B cell (primary cell): ENCODE data around the gene TRIM65. TPM values are rescaled to one million over a fixed set of nuclear protein-coding genes. Genes with fewer than 3 reads are reported as not detected.
A peak's percentile ranks its signal among the peaks of the same experiment; 100 is the strongest.
"Not testable (repeated sequence)": the region's sequence is repeated elsewhere in the genome, so short reads cannot be mapped to it uniquely, and the experiment has no call there.

Experiments used
- ATAC-seq: fragments of 200-7000 bp; cut with Tn5 transposase; one replicate; pipeline ENCODE4 v1.10.0; 2021; ENCODE audit warnings: low read depth, mild to moderate bottlenecking, moderate number of reproducible peaks, moderate library complexity
- CTCF ChIA-PET: fragments of 350-600 bp; sonication (Branson Sonifier 250); formaldehyde crosslinking; loops from one replicate; lab custom pipeline; 2021; ENCODE audit warnings: antibody characterized with exemption, inconsistent platforms; lab: Charles Lee
- POLR2A ChIA-PET: fragments of 350-600 bp; sonication (Branson Sonifier 250); formaldehyde crosslinking; loops from one replicate; lab custom pipeline; 2021; ENCODE audit warnings: antibody characterized with exemption; lab: Charles Lee
- DNase-seq: peaks from one replicate; pipeline ENCODE4 v3.0.0; 2013
- H2AFZ ChIP-seq: 2 replicates; pipeline ENCODE4 v1.6.1; 2012; ENCODE audit warnings: mild to moderate bottlenecking, low read depth, low read length; ENCODE audit not compliant: insufficient read depth, poor library complexity, severe bottlenecking
- H3K27ac ChIP-seq, 2 donors: 1 replicate in 1 of 2; 2 replicates in 1 of 2; pipeline ENCODE4 v1.5.1; 2012 to 2013; ENCODE audit warnings: low read length in 2 of 2, mild to moderate bottlenecking in 2 of 2, moderate library complexity in 1 of 2
- H3K27me3 ChIP-seq, 4 experiments: fragments of 200-600 bp in 1 of 4; sonication (generic) in 1 of 4; replicated peaks in 1 of 4; 1 replicate in 2 of 4; 2 replicates in 2 of 4; pipeline versions ENCODE4 v1.6.1 to v1.7.0; 2013 to 2016; ENCODE audit warnings: low read length in 3 of 4, mild to moderate bottlenecking in 2 of 4, mixed read lengths in 1 of 4, moderate library complexity in 1 of 4; ENCODE audit not compliant: insufficient read depth in 4 of 4, control insufficient read depth in 3 of 4; ENCODE audit errors: control extremely low read depth in 1 of 4
- H3K36me3 ChIP-seq, 2 experiments: replicated peaks in 1 of 2; 1 replicate in 1 of 2; 2 replicates in 1 of 2; pipeline versions ENCODE4 v1.6.1 to v1.7.1; 2013; ENCODE audit warnings: low read length in 1 of 2; ENCODE audit not compliant: insufficient read depth in 2 of 2, control insufficient read depth in 1 of 2; ENCODE audit errors: control extremely low read depth in 1 of 2, extremely low read depth in 1 of 2
- H3K4me1 ChIP-seq, 2 donors: fragments of 200-600 bp in 1 of 2; sonication (generic) in 1 of 2; 1 replicate in 1 of 2; 2 replicates in 1 of 2; pipeline versions ENCODE4 v1.5.1 to v1.6.1; 2013 to 2017; ENCODE audit warnings: low read length in 2 of 2; ENCODE audit not compliant: control insufficient read depth in 2 of 2, insufficient read depth in 2 of 2
- H3K4me2 ChIP-seq: replicated peaks from 2 replicates; pipeline ENCODE3; 2012; ENCODE audit warnings: mild to moderate bottlenecking, low read depth, low read length; ENCODE audit not compliant: poor library complexity, severe bottlenecking
- H3K4me3 ChIP-seq, 5 experiments: fragments of 200-600 bp in 1 of 5; sonication (generic) in 1 of 5; 1 replicate in 3 of 5; 2 replicates in 2 of 5; pipeline versions ENCODE4 v1.5.1 to v1.7.0; 2011 to 2016; ENCODE audit warnings: low read length in 4 of 5, mild to moderate bottlenecking in 4 of 5, low read depth in 2 of 5, control low read depth in 1 of 5, moderate library complexity in 1 of 5; ENCODE audit not compliant: insufficient read depth in 1 of 5; ENCODE audit errors: control extremely low read depth in 1 of 5, extremely low read depth in 1 of 5
- H3K79me2 ChIP-seq: fragments of 200-600 bp; sonication (generic); one replicate; pipeline ENCODE4 v1.6.0; 2016; ENCODE audit warnings: low read length; ENCODE audit not compliant: control insufficient read depth, insufficient read depth
- H3K9ac ChIP-seq: fragments of 200-600 bp; sonication (generic); 2 replicates; pipeline ENCODE4 v1.6.1; 2017; ENCODE audit warnings: mild to moderate bottlenecking, low read length, moderate library complexity
- H3K9me3 ChIP-seq, 3 donors: one replicate each; pipeline versions ENCODE4 v1.6.1 to v1.7.1; 2013; ENCODE audit warnings: low read length in 2 of 3; ENCODE audit not compliant: control insufficient read depth in 2 of 3, insufficient read depth in 1 of 3; ENCODE audit errors: control extremely low read depth in 1 of 3
- H4K20me1 ChIP-seq: 2 replicates; pipeline ENCODE4 v1.6.0; 2012; ENCODE audit warnings: mild to moderate bottlenecking, low read length; ENCODE audit not compliant: insufficient read depth, control insufficient read depth, poor library complexity, severe bottlenecking
- H3K27ac Mint-ChIP-seq: one replicate; pipeline ENCODE4 v1.8.0; 2021; ENCODE audit warnings: mixed read lengths
- H3K27me3 Mint-ChIP-seq: one replicate; pipeline ENCODE4 v1.8.0; 2021; ENCODE audit warnings: mixed read lengths
- H3K4me1 Mint-ChIP-seq: one replicate; pipeline ENCODE4 v1.8.0; 2021; ENCODE audit warnings: mixed read lengths
- H3K4me3 Mint-ChIP-seq: one replicate; pipeline ENCODE4 v1.8.0; 2021; ENCODE audit warnings: mixed read lengths
- H3K9me3 Mint-ChIP-seq: one replicate; pipeline ENCODE4 v1.8.0; 2022; ENCODE audit warnings: mixed read lengths; ENCODE audit not compliant: insufficient read depth
- EZH2 ChIP-seq: IDR thresholded peaks from 2 replicates; pipeline ENCODE4 v1.6.1; 2012; ENCODE audit warnings: borderline replicate concordance, low read depth, mild to moderate bottlenecking, moderate library complexity, low read length; ENCODE audit not compliant: insufficient read depth, poor library complexity, severe bottlenecking
- WGBS: methylation state at CpG from one replicate; pipeline ENCODE4 v1.1.5; 2013; ENCODE audit warnings: missing lambda C conversion rate; ENCODE audit not compliant: insufficient coverage; 5-methylcytosine and 5-hydroxymethylcytosine counted together
- intact Hi-C: fragments of 100-400 bp; cut with micrococcal nuclease; formaldehyde crosslinking; loops from one replicate; pipeline ENCODE4 v1.10.0; 2022
- polyA plus RNA-seq: library from polyadenylated mRNA; depleted of rRNA; stranded (reverse); fragments of >200 nt; gene quantifications from 2 replicates; pipeline ENCODE4 v1.2.3, GENCODE V29; 2012
- total RNA-seq, 2 donors: library from RNA; stranded (reverse); fragments of 120-200 nt in 1 of 2; gene quantifications; 1 replicate in 1 of 2; 2 replicates in 1 of 2; pipeline versions ENCODE4 v1.2.3 to v1.2.4, GENCODE V29; 2013 to 2022
- TF ChIP-seq, protein P1 (sequence below): fragments of 200-600 bp; IDR thresholded peaks from one replicate; pipeline ENCODE4 v1.8.0; 2022; ENCODE audit warnings: antibody characterized with exemption, mild to moderate bottlenecking

TRIM65 gene
- total and polyA plus RNA-seq, 2 donors (not counting 1 experiment from before 2014, with no cell fraction given) = 16.8 to 40.7 TPM

DNA sequence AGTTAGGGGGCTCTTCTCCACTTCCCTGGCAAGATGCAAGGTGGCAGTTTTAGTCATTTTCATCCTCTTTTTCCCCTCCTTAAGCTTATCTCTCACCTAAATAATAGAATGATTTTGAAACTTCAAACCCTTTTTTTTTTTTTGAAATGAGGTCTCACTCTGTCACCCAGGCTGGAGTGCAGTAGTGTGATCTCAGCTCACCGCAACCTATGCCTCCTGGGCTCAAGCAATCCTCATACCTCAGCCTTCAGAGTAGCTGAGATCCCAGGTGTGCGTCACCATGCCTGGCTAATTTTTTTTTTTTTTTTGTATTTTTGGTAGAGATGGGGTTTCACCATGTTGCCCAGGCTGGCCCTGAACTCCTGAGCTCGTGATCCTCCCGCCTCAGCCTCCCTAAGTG, 31.9 kb downstream of the TRIM65 start:
- not testable (repeated sequence) for H3K27me3 Mint-ChIP-seq, H3K4me3 ChIP-seq, DNase-seq, H3K36me3 ChIP-seq, H3K27me3 ChIP-seq, H4K20me1 ChIP-seq, H3K79me2 ChIP-seq, H3K9me3 Mint-ChIP-seq, H3K9me3 ChIP-seq
- Histone ChIP-seq H3K27ac (peak overlapping the region; percentile 78 to 82), H3K9ac (peak overlapping the region; percentile 3), H3K4me2 (peak overlapping the region; percentile 48), H3K4me1 (peaks cover 13 to 19% of the 10 kb centered on the region in 2 donors), H2AFZ (peak overlapping the region; percentile 56)
- Mint-ChIP-seq H3K4me1 (peaks cover 22% of the 10 kb centered on the region), H3K4me3 (peak overlapping the region; percentile 64), H3K27ac (peak overlapping the region; percentile 93)
- ChIA-PET POLR2A (interaction anchor here (0.6 to 1.6 kb wide), 5 partner anchors 10 to 130 kb away, joined by 3 to 12 read pairs (median 5); partner anchors contain the start of gene WBP2), CTCF (interaction anchor here (0.8 to 3.3 kb wide), 7 partner anchors 10 to 140 kb away, joined by 3 to 13 read pairs (median 3); partner anchors contain the start of genes TRIM65 and WBP2)
- ATAC-seq = peak; percentile 11
- 86% methylated on average over 2 of the region's 4 CpGs for WGBS
- intact Hi-C loops = loop anchor here (1.0 kb wide), 2 partner anchors 10 to 11 kb away; partner anchors contain the start of gene WBP2

DNA sequence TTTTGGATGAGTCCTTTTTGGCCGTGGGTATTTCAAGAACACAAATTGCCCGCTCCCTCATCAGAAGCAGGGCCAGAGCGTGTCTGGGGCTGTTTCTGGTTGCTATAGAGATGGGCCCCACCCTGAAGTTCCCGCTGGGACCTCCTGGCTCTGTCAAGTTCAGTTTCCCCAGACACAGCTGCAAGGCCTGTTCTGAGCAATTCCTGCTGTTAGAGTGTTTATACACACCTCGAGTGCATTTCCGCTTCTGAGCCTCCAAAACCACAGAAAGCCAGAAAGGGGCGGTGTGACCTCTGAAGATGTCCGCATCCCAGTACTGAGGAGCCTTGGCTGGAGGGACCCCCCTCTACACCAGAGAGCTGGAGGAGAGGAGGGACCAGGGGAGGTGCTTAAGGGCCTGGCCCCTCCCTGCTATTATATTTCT, 32.3 kb downstream of the TRIM65 start:
- Mint-ChIP-seq H3K4me1 (peaks cover 23% of the 10 kb centered on the region), H3K27me3 (no peaks in the 10 kb centered on the region), H3K9me3 (no peaks in the 10 kb centered on the region), H3K27ac (peak overlapping the region; percentile 93), H3K4me3 (peak overlapping the region; percentile 64)
- H4K20me1 ChIP-seq = no peaks in the 10 kb centered on the region
- ChIA-PET CTCF (interaction anchor here (0.8 to 3.3 kb wide), 7 partner anchors 9 to 141 kb away, joined by 3 to 13 read pairs (median 3); partner anchors contain the start of genes TRIM65 and WBP2), POLR2A (interaction anchor here (0.6 to 1.6 kb wide), 5 partner anchors 9 to 130 kb away, joined by 3 to 12 read pairs (median 5); partner anchors contain the start of genes UNK and WBP2)
- H3K27me3 ChIP-seq = no peaks in the 10 kb centered on the region
- ATAC-seq (peak; percentile 88), DNase-seq (peak; percentile 88)
- peak overlapping the region; percentile 78 to 82 for H3K27ac ChIP-seq
- H3K79me2 ChIP-seq = no peaks in the 10 kb centered on the region
- peak overlapping the region; percentile 56 for H2AFZ ChIP-seq
- TF ChIP-seq, protein P1, sequence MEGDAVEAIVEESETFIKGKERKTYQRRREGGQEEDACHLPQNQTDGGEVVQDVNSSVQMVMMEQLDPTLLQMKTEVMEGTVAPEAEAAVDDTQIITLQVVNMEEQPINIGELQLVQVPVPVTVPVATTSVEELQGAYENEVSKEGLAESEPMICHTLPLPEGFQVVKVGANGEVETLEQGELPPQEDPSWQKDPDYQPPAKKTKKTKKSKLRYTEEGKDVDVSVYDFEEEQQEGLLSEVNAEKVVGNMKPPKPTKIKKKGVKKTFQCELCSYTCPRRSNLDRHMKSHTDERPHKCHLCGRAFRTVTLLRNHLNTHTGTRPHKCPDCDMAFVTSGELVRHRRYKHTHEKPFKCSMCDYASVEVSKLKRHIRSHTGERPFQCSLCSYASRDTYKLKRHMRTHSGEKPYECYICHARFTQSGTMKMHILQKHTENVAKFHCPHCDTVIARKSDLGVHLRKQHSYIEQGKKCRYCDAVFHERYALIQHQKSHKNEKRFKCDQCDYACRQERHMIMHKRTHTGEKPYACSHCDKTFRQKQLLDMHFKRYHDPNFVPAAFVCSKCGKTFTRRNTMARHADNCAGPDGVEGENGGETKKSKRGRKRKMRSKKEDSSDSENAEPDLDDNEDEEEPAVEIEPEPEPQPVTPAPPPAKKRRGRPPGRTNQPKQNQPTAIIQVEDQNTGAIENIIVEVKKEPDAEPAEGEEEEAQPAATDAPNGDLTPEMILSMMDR = no peak
- no peak for TF ChIP-seq EZH2
- peaks cover 15 to 23% of the 10 kb centered on the region in 2 donors for H3K4me1 ChIP-seq
- 4% methylated on average over 4 of the region's 8 CpGs for WGBS
- no peak overlapping the region for H3K4me3 ChIP-seq
- peak overlapping the region; percentile 48 for H3K4me2 ChIP-seq
- intact Hi-C loops = loop anchor here (1.0 kb wide), 2 partner anchors 9 to 12 kb away; partner anchors contain the start of gene WBP2
- peak overlapping the region; percentile 3 for H3K9ac ChIP-seq
- no peaks in the 10 kb centered on the region for H3K36me3 ChIP-seq
- H3K9me3 ChIP-seq = no peaks in the 10 kb centered on the region
